Astrocyte of the cerebellum (primary cell): ENCODE results near the gene SLC15A1.

ENCODE experiments used
- DNase-seq: peaks from one replicate; pipeline ENCODE4 v3.0.0-alpha.2; 2011; ENCODE audit warnings: low read depth
- H3K4me3 ChIP-seq: 2 replicates; pipeline ENCODE4 v1.5.1; 2011; ENCODE audit warnings: mild to moderate bottlenecking, low read depth, low read length, moderate library complexity
- in situ Hi-C: cut with HindIII; loops from 2 replicates; pipeline ENCODE4 v1.10.0; 2017; ENCODE audit warnings: low sequenced_read_pairs
- TF ChIP-seq, protein P1 (sequence below): IDR thresholded peaks from 2 replicates; pipeline ENCODE4 v1.5.1; 2012; ENCODE audit warnings: low read length, low read depth, moderate library complexity, mild to moderate bottlenecking; ENCODE audit errors: missing control alignments

SLC15A1 gene

DNA sequence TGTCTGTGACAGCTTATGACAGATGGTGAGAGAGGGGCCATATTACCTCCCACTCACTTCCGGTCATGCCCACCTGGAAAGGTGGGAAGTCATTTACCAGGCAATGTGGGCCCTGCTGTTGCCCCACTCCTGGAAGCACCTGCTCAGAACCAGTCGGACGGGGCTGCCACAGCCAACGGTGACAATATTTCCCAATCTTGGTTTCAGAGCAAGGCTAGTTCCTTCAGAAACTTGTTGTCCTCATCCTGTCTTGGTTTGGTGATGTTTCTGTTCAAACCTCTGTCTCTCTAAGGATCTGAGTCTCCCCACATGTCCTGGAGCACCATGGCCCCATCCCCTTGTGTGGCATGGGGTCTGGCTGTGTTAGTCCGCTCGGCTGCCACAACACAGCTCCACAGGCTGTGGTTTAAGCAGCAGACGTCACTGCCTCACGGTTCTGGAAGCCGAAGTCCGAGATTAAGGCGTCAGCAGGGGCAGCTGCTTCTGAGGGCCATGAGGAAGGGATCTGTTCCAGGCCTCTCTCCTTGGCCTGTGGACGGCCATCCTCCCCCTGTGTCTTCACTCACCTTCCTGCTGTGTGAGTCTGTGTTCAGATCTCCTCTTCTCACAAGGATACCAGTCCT lies 31.5 kb upstream of the SLC15A1 start:
- in situ Hi-C loops: no loop called here

DNA sequence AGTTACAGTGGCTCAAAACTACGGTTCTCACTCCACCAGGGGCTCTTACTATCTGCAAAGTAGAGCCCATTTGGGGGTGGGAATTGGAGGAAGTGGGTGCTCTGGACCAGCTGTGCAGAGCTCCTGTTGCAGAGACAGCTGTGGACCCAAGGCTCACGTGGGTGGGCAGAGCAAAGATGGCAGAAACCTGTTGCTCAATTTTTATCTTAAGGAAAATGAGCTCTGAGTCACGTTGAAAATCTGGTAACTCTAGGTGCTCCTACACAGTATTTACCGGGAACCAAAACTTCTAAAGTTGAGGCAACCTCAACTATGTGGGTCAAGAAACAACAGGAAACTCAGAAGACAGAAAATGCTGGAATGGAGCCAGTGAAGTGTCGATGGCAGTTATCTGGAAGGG lies 30.2 kb upstream of the SLC15A1 start:
- no peak for DNase-seq
- no peak overlapping the region for H3K4me3 ChIP-seq
- in situ Hi-C loops: no loop called here
- TF ChIP-seq, protein P1, sequence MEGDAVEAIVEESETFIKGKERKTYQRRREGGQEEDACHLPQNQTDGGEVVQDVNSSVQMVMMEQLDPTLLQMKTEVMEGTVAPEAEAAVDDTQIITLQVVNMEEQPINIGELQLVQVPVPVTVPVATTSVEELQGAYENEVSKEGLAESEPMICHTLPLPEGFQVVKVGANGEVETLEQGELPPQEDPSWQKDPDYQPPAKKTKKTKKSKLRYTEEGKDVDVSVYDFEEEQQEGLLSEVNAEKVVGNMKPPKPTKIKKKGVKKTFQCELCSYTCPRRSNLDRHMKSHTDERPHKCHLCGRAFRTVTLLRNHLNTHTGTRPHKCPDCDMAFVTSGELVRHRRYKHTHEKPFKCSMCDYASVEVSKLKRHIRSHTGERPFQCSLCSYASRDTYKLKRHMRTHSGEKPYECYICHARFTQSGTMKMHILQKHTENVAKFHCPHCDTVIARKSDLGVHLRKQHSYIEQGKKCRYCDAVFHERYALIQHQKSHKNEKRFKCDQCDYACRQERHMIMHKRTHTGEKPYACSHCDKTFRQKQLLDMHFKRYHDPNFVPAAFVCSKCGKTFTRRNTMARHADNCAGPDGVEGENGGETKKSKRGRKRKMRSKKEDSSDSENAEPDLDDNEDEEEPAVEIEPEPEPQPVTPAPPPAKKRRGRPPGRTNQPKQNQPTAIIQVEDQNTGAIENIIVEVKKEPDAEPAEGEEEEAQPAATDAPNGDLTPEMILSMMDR: no peak

More for the DNA sequence above, 31.5 kb upstream of the SLC15A1 start:
- H3K4me3 ChIP-seq: no peak overlapping the region
- TF ChIP-seq, protein P1: no peak
- DNase-seq: no peak

DNA sequence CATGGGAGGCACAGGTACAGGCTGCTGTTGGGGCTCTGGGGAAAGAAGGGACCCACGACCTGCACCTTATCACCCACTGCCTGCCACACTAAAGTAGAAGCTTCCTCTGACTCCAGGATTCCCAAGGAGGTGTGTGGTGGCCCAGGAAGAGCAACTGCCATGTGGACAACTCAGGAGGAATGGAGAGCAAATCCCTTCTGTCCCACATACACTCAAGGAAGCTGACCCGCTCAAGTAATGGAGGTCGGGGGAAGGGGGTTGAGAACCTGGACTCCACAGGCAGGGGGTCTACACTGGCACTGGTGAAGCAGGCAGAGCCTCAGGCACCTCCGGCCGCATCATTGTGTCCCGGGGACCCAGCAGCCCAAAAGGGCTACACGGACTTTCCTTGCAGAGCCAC lies 29.4 kb upstream of the SLC15A1 start:
- DNase-seq: no peak
- TF ChIP-seq, protein P1: no peak
- in situ Hi-C loops: no loop called here
- H3K4me3 ChIP-seq: no peak overlapping the region

DNA sequence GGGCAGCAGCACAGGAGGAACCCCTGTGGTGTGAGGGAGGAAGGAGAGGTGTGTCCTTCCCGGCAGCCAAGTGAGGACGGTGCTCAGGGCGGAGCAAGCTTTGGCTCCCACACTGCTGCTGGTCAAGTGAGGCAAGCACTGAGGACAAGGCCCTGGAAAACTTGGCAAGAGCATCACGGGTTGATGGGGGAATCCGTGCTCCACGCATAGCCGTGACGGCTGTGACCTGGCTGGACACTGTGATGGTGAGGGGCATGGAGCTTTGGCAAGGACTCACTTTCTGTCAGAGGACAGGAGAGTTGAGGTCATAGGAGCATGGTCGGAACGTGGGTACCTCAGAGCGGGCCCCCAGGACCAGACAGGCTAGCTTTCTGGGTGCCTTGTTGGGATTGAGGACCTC lies 29.0 kb upstream of the SLC15A1 start:
- in situ Hi-C loops: no loop called here
- DNase-seq: no peak
- H3K4me3 ChIP-seq: no peak overlapping the region
- TF ChIP-seq, protein P1: no peak

DNA sequence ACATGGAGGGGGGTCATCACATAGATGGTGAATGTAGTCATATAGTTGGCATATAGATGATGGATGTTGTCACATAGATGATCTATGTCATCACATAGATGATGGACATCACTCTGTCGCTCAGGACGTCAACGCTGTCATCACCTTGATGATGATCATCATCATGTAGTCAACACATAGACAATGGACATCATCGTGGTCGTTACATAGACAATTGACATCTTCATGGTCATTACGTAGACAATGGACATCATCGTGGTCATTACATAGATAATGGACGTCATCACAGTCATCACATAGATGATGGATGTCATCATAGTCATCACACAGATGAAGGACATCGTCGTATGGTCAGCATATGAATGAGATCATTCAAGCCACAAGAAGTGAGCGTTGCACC lies 28.6 kb upstream of the SLC15A1 start:
- no peak for DNase-seq
- in situ Hi-C loops: no loop called here
- no peak overlapping the region for H3K4me3 ChIP-seq
- TF ChIP-seq, protein P1: no peak

DNA sequence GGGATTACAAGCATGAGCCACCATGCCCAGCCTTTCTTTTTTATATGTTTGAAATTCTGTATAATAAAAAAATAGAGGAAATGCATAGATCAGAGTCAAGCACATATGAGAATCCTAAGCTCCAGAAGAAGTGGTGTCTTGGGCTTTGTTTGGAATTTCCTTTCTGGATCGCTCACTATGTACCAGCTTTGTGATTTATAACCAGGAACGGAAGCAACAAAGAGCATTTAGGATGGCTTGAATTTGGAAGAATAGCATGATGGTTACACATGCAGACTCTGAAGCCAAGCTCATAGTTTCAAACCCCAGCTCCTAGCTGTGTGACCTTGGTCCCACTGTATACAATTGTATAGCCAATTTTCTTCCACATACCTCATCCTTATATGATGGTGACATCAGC lies 28.0 kb upstream of the SLC15A1 start:
- in situ Hi-C loops: no loop called here
- DNase-seq: no peak
- TF ChIP-seq, protein P1: no peak
- H3K4me3 ChIP-seq: no peak overlapping the region
